HFF-Myc (cell line): Measurements from ENCODE around the gene KCND2.
"Not testable (repeated sequence)": the region's sequence is repeated elsewhere in the genome, so short reads cannot be mapped to it uniquely, and the experiment has no call there.

Source experiments
- DNase-seq: peaks from one replicate; pipeline ENCODE4 v3.0.0-alpha.2; 2011; ENCODE audit warnings: low read depth; ENCODE audit errors: extremely low read depth
- H3K4me3 ChIP-seq: replicated peaks from 2 replicates; pipeline ENCODE4 v1.5.1; 2011; ENCODE audit warnings: low read depth, mild to moderate bottlenecking, control low read depth, low read length
- CTCF ChIP-seq: IDR thresholded peaks from 2 replicates; pipeline ENCODE4 v1.5.1; 2012; ENCODE audit warnings: mild to moderate bottlenecking, low read depth, low read length, control low read depth; ENCODE audit errors: missing control alignments

The KCND2 gene

GRCh38 chr7:120547605-120548004 is 274.6 kb downstream of the KCND2 start:
- no peak overlapping the region for H3K4me3 ChIP-seq
- DNase-seq = no peak
- TF ChIP-seq CTCF = no peak

- no peak overlapping the region for H3K4me3 ChIP-seq
- DNase-seq = no peak
- no peak for TF ChIP-seq CTCF
Measured at GRCh38 chr7:120550494-120551048, 277.6 kb downstream of the KCND2 start.

GRCh38 chr7:120553491-120553890 is 280.5 kb downstream of the KCND2 start:
- no peak overlapping the region for H3K4me3 ChIP-seq
- no peak for TF ChIP-seq CTCF
- DNase-seq = no peak

GRCh38 chr7:120554960-120555571 is 282.1 kb downstream of the KCND2 start:
- peak; percentile 9 for DNase-seq

GRCh38 chr7:120564145-120564544 is 291.2 kb downstream of the KCND2 start:
- DNase-seq = no peak
- no peak for TF ChIP-seq CTCF

More at GRCh38 chr7:120554960-120555571, 282.1 kb downstream of the KCND2 start:
- peak; percentile 58 for TF ChIP-seq CTCF
- no peak overlapping the region for H3K4me3 ChIP-seq

GRCh38 chr7:120567204-120567603 is 294.2 kb downstream of the KCND2 start:
- no peak for TF ChIP-seq CTCF
- H3K4me3 ChIP-seq = no peak overlapping the region
- no peak for DNase-seq

More at GRCh38 chr7:120564145-120564544, 291.2 kb downstream of the KCND2 start:
- H3K4me3 ChIP-seq = no peak overlapping the region

- H3K4me3 ChIP-seq = not testable (repeated sequence)
Measured at GRCh38 chr7:120578657-120579056, 305.7 kb downstream of the KCND2 start.

More at GRCh38 chr7:120578657-120579056, 305.7 kb downstream of the KCND2 start:
- not testable (repeated sequence) for DNase-seq
